HG02840 (cell line): ENCODE results near the gene BCO1.

Source experiments
- ATAC-seq: cut with Tn5 transposase; IDR thresholded peaks from one replicate; pipeline ENCODE4 v1.9.1; 2021; ENCODE audit warnings: mild to moderate bottlenecking, moderate library complexity, moderate number of reproducible peaks; ENCODE audit not compliant: unreplicated experiment, low FRiP score

BCO1 gene

GRCh38 chr16:81273223-81273950 lies 34.9 kb downstream of the BCO1 start:
- no peak for ATAC-seq

GRCh38 chr16:81275064-81275532 lies 36.6 kb downstream of the BCO1 start:
- no peak for ATAC-seq

GRCh38 chr16:81275795-81276194 lies 37.3 kb downstream of the BCO1 start:
- no peak for ATAC-seq

- ATAC-seq: no peak
Observed at GRCh38 chr16:81276323-81276722, 37.8 kb downstream of the BCO1 start.

- ATAC-seq: no peak
Observed at GRCh38 chr16:81277541-81278080, 39.1 kb downstream of the BCO1 start.

- no peak for ATAC-seq
Observed at GRCh38 chr16:81278526-81278925, 40.0 kb downstream of the BCO1 start.

GRCh38 chr16:81279392-81279791 lies 40.9 kb downstream of the BCO1 start:
- ATAC-seq: no peak

- ATAC-seq: no peak
Observed at GRCh38 chr16:81280393-81280792, 41.9 kb downstream of the BCO1 start.

GRCh38 chr16:81283044-81283443 lies 44.6 kb downstream of the BCO1 start:
- ATAC-seq: no peak

- ATAC-seq: no peak
Observed at GRCh38 chr16:81284995-81285600, 46.6 kb downstream of the BCO1 start.

- no peak for ATAC-seq
Observed at GRCh38 chr16:81286190-81286589, 47.7 kb downstream of the BCO1 start.

GRCh38 chr16:81291117-81291516 lies 52.6 kb downstream of the BCO1 start:
- ATAC-seq: no peak

GRCh38 chr16:81292936-81293335 lies 54.4 kb downstream of the BCO1 start:
- ATAC-seq: no peak

GRCh38 chr16:81293909-81294802 lies 55.7 kb downstream of the BCO1 start:
- ATAC-seq: no peak

GRCh38 chr16:81296631-81297030 lies 58.1 kb downstream of the BCO1 start:
- ATAC-seq: no peak

- ATAC-seq: no peak
Observed at GRCh38 chr16:81307770-81308169, 69.3 kb downstream of the BCO1 start.

- ATAC-seq: no peak
Observed at GRCh38 chr16:81310045-81310644, 71.7 kb downstream of the BCO1 start.

GRCh38 chr16:81311762-81312161 lies 73.3 kb downstream of the BCO1 start:
- ATAC-seq: no peak

GRCh38 chr16:81313701-81314602 lies 75.5 kb downstream of the BCO1 start:
- ATAC-seq: no peak
